Liver (tissue), 2 donors: ENCODE data around the gene AP4B1.

ENCODE experiments used
- TF ChIP-seq, protein P1 (sequence below): fragments of 150-350 bp; IDR thresholded peaks from 2 replicates; pipeline ENCODE4 v1.5.1; 2017; ENCODE audit warnings: improper control_type of control experiment, low read depth, low read length; ENCODE audit not compliant: missing input control
- TF ChIP-seq, protein P2 (sequence below): IDR thresholded peaks from 2 replicates; pipeline ENCODE4 v1.6.1; 2016; ENCODE audit warnings: antibody characterized with exemption
- donor health status: healthy.

DNA sequence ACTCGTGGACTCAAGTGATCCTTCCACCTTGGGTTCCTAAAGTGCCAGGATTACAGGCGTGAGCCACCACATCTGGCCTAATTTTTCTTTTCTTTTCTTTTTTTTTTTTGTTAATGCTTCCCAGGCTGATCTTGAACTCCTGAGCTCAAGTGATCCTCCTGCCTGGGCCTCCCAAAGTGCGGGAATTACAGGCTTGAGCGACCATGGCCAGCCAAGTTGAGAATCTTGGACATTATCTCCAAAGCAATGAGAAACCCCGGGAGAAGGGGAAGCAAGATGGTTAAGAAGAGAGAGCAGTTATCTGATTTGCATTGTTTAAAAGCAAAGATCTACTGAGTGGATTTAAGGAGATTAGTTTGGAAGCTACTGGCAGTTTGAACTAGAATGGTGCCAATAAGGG, 33.6 kb upstream of the AP4B1 start:
- TF ChIP-seq, protein P1, sequence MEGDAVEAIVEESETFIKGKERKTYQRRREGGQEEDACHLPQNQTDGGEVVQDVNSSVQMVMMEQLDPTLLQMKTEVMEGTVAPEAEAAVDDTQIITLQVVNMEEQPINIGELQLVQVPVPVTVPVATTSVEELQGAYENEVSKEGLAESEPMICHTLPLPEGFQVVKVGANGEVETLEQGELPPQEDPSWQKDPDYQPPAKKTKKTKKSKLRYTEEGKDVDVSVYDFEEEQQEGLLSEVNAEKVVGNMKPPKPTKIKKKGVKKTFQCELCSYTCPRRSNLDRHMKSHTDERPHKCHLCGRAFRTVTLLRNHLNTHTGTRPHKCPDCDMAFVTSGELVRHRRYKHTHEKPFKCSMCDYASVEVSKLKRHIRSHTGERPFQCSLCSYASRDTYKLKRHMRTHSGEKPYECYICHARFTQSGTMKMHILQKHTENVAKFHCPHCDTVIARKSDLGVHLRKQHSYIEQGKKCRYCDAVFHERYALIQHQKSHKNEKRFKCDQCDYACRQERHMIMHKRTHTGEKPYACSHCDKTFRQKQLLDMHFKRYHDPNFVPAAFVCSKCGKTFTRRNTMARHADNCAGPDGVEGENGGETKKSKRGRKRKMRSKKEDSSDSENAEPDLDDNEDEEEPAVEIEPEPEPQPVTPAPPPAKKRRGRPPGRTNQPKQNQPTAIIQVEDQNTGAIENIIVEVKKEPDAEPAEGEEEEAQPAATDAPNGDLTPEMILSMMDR = no peak
- TF ChIP-seq, protein P2, sequence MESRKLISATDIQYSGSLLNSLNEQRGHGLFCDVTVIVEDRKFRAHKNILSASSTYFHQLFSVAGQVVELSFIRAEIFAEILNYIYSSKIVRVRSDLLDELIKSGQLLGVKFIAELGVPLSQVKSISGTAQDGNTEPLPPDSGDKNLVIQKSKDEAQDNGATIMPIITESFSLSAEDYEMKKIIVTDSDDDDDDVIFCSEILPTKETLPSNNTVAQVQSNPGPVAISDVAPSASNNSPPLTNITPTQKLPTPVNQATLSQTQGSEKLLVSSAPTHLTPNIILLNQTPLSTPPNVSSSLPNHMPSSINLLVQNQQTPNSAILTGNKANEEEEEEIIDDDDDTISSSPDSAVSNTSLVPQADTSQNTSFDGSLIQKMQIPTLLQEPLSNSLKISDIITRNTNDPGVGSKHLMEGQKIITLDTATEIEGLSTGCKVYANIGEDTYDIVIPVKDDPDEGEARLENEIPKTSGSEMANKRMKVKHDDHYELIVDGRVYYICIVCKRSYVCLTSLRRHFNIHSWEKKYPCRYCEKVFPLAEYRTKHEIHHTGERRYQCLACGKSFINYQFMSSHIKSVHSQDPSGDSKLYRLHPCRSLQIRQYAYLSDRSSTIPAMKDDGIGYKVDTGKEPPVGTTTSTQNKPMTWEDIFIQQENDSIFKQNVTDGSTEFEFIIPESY = no peak
